DND-41 (cell line): ENCODE data around the gene CACNA1S.

ENCODE experiments used
- CTCF ChIP-seq: IDR thresholded peaks from 2 replicates; pipeline ENCODE4 v1.5.1; 2012; ENCODE audit warnings: borderline replicate concordance, low read length, moderate library complexity, mild to moderate bottlenecking; ENCODE audit not compliant: poor library complexity, severe bottlenecking; ENCODE audit errors: extremely low read depth
- EZH2 ChIP-seq: IDR thresholded peaks from 3 replicates; pipeline ENCODE4 v1.6.1; 2012; ENCODE audit warnings: borderline replicate concordance, low read depth, mild to moderate bottlenecking, moderate library complexity, low read length, inconsistent platforms; ENCODE audit not compliant: severe bottlenecking

DNA sequence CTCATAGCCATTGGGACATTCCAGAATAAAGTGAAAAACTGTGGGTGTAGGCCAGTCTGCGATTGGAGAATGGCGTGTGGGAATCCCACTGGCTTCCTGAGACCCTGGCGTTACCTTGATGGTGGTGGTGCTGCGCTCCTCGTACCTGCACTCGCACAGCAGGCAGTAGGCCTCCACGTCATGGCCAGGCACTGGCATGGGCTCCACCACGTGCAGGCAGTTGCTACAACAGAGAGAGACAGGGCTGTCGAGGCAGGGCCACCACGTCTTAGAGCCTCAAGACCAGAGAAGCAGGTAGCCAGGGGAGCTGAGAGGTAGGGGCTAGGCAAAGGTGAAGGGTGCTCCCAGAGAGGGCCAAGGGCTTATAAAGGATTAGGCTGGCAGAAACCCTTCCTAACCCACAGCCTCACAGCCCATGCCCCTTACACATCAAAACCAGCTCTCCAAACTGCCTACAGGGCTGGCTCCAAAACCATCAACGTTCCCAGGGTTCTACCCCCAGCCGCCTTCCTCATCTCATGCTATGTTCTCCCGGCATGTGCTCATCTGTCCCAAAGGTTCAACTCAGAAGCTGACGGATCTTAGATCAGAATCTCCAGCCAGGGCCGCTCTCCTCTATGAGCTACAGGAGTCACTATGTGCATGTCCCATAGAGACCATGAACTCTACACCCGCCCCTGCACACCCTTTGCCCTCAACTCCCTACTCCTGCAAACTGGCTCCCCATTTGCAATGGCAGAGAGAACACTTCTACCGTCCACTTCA, 34.6 kb upstream of the CACNA1S start:
- TF ChIP-seq CTCF = no peak
- no peak for TF ChIP-seq EZH2
